CD4-positive, alpha-beta T cell treated with Interleukin-17A for 4 hours (primary cell): ENCODE data around the gene CSNK1G1.
A peak's percentile ranks its signal among the peaks of the same experiment; 100 is the strongest.

Experiments
- DNase-seq: peaks from one replicate; pipeline ENCODE4 v3.0.0-alpha.2; 2020; ENCODE audit warnings: mixed read lengths

Gene CSNK1G1

DNA sequence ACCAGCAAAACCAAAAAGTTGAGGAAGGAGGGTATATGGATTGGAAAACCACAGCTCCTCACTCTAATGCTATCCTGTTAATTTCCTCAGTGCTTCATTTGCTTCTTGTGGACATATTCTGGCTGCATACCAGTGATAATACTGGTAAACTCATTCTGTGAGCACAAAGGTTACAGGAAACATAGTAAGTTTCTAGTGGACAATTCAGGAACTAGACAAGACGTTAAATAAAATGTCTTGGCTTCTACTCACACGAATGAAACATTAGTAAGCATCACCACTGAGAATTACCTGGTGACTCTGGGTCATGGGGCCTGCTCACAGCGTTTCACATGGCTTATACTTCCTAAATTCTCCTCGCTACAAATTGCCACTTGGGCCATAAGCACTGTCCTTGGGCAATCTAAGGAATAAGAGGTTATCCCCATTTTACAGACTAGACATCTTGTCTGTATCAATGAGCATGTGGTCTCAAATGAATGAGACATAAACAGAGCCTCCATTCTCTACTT, 173.1 kb downstream of the CSNK1G1 start:
- no peak for DNase-seq

DNA sequence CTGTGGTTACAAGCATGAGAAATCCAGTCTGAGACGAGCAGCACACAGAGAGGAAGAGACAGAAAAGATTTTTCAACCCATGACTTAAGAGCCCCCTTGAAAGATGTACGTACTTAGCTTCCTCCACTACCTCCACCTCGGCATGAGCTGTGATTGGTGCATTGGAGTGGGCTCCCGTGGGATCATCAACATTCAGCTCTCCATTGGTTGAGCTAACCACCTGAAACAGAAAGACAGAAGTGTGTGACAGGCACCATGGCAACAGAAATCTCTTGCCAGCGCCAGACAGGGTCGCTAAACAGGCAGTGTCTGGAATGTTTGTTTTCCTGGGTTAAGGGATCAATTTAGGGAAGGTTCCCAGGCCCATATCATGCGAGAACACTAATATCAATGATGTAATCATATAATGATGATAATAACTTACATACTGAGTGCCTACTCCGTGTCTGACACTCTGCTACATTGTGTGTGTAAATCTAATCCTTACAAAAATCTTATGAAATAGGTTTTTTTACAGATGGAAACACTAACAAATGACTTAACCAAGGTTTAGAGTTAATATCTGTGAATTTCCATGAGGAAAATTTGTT, 175.6 kb downstream of the CSNK1G1 start:
- no peak for DNase-seq

DNA sequence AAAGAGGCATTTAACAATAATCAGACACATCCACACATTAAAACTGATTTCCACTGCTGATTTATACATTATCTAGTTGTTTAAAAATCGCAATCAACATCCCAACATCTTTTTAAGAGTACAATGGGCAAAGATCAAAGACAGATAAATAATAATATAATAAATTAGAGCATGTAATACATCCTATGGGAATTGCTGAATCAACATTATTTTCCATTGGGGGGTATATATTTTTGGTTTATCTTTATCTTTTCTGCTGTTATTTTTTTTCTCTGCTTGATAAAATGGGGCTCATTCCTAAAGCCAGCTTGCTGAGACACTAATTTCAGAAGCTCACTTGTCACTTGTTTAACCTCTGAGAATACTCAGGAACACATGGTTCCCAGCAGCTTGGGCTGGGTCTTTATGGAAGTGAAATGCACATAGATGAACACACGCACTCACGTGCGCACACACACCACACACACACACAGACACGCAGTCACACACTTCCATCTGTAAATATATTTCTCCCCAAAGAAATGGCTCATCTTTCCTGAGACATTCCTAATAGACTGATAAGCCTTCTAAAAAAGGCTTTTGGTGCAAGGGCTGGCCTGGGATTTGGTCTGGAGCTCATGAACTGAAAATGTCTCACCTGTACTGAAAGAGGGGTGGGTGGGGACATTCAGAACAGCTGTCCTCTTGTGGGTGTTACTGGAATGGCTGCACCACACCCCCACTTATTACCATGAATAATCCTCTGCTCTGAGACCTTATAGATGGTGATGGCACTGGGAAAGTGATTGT, 189.7 kb downstream of the CSNK1G1 start:
- DNase-seq: no peak

DNA sequence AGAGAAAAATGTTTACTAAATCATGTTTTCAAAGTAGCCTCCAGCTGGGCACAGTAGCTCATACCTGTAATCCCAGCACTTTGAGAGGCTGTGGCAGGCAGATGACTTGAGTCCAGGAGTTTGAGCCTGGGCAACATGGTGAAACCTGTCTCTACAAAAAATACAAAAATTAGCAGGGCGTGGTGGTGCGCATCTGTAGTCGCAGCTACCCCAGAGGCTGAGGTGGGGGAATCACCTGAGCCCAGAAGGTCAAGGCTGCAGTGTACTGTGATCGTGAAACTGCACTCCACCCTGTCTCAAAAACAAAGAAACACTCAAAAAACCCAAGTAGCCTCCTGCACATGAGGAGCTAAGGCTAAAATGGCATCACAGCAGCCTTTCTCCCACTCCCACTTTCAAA, 191.5 kb downstream of the CSNK1G1 start:
- DNase-seq: no peak

DNA sequence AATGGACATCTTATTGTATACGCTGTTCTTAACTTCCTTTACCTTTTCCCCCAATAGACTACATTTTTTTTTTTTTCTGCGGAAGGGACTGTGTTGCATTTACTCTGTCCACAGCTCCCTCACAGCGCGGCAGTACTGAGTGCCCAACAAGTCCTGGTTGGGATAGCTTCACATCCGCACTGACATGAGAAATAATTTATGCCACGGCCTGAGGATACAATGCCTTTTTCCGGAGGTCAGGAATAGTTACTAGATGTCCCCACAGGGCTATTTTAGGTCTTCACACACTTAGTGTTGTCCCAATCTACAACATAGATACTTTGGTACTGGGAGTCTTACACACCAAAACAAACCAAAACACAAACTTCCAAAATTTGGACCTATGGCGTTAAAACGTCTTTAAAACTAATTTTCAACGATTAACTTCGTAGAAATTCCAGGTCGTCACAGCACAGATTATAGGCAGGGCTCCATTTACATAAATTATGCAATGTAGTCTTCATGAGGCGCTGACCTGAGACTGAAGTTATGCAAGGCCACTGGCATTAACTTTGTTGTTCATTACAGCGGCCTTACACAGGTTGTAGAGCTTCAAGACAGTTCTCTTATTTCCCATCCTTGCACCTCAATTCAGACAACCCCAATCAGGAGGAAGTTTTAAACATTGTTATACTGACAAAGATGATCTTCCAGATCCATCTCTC, 192.2 kb downstream of the CSNK1G1 start:
- peak; percentile 30 for DNase-seq

DNA sequence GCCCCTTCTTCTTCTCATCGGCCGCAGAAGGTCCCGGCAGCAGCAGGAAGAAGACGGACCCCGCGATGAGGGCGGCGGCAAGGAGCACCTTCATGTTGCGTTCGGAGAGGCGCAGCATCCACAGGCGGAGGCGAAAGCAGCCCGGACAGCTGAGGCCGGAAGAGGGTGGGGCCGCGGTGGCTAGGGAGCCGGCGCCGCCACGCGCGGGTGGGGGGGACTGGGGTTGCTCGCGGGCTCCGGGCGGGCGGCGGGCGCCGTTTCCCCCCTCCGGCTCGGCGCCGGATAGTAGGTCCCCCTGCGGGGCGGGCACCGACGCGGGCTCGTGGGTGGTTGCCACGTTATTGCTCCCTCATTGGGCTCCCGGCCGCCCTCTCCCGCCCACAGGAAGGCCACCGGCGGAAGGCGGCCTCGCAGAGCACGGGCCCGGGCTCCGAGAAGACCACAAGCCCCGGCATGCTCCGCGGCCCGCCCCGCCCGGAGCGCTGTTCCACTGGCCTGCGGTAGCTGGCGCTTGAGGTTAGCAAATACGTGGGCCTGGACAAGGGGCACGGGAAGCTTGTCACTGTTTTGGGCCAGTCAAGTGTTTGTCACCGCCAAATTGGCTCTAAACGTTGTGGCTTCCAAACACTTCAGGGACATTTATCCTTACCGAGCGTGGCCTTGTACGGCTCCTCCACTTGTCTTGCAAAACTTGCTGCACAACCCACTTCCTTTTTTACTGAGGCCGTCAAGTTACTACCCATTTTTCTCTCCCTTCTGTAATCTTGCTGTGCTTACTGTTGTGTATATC, 192.9 kb downstream of the CSNK1G1 start, which contains the start of gene PPIB:
PPIB (minus strand) TSS at position 154 of the 790 bp plus-strand sequence; CDS start at position 118, 36 bp downstream.
- DNase-seq: peak; percentile 97

DNA sequence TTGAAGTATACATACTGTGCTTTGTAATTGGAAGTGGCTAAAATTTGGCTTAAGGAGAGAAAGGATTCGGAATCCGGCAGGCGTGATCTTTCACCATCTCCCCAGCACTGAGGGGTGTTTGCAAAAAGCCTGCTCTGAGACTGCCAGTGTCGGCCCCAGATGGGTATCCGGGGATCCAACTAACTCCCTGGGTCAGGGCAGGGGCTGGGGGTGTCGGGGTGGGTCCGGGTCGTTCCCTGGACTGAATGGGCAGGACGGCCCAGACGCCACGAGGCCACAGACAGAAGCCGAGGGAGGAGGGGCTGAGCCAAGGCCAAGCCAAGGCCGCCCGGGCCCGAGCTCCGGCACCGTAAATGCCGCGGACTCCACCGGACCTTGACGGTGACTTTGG, 193.5 kb downstream of the CSNK1G1 start:
- no peak for DNase-seq

DNA sequence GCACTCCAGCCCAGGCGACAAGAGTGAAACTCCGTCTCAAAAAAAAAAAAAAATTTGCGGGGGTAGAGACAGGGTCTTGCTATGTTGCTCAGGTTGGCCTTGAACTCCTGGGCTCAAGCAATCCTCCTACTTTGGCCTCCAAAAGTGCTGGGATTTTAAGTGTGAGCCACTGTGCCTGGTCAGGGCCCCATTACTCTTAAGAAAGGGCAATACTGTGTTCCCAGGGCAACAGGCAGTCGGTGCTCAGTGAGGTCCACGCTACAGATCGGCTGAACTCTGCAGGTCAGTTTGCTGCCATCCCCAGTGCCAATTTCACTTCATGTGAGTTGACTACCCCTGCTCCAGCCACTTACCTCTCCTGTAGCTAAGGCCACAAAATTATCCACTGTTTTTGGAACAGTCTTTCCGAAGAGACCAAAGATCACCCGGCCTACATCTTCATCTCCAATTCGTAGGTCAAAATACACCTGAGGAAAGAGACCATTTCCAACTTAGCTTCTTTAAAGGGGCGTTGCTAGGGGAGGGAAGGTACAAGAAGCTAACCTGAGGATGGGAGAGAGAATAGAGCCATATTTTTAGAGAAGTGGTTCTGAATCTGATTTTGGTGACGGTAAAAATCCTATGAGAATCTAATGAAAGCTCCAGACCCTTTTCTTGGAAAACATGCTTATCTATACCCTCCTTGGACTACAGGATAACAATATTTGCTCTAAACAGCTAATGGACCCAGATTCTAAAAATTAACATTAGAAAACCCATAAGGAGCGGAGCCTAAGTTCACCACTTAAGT, 194.1 kb downstream of the CSNK1G1 start:
- no peak for DNase-seq

DNA sequence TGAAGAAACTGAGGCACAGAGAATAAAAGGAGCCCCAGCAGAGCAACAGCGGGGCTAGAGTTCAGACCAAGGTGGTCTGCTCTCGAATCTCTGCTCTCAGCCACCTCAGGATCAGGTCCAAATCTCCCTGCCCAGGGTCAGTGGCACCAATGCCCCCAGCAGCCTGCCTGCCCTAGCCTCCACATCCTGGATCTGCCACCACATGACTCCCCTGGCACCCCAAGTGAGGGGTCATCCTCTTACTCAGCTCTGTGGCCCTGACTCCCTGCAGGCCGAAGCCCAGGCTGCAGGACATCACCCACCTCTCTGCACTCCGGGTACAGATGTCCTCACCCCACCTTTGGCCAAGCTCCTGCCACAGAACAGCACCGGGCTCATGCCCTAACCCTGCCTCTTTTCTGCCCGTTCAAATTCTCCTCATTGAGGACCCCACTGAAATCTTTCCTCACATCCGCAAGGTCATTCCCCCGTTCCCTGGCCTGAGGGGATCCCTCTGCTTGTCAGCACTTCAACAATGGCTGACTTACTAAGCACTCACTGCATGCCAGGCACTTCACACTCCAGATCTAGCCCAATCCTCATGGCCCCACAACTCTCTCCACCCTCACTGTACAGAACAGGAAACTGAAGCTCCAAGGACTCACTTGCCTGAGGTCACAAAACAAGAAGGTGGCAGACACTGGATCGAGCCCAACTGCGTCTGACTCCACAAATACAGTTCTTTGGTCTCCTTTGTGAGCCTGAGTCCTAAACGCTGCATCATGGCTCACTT, 197.4 kb downstream of the CSNK1G1 start:
- no peak for DNase-seq

DNA sequence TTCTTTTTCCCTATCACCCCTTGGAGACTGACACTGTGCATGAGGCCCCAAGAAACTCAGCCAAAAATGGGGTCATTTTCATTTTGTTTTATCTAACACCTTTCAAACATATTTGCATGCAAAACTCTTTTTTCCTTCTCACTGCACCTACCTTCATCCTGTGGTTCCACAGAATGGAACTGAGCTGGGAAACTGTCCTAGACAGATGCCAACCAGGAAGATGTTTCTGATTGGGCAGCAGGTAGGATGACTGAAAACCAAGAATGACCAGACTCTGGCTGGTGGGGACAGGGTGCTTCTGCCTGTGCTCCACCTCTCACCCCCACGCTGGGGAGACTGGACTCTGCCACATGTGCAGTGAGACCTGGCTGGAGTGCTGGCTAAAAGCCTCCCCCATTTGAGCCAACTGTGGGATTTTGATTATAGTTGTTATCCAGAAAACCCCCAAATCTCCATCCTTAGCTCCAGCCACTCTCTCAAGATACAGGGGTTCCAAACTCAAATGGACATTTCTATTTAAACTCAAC, 198.3 kb downstream of the CSNK1G1 start:
- no peak for DNase-seq

DNA sequence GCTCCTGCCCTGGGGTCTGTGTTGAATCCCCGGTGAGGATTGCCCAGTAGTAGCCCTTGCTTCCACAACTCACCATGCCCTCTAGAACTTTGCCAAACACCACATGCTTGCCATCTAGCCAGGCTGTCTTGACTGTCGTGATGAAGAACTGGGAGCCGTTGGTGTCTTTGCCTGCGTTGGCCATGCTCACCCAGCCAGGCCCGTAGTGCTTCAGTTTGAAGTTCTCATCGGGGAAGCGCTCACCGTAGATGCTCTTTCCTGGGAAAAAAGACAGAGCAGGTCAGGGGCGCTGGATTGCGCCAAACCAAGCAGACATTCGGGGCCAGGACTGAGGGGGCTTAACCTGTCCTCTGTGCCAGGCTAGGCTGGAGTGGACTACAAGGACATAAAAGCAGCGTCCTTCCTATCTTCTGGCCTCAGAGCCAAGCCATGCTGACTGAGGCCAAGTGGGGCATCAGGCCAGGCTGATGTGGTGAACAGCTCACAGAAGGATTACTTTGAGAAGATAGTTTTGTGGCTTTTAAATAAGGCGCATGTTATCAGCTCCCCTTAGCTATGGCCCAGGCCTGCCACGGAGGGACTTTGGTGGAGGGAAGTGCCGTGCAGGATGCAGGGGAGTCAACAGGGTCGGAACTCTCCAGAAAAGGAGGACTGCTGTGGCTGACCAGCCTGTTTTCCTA, 199.2 kb downstream of the CSNK1G1 start:
- no peak for DNase-seq

DNA sequence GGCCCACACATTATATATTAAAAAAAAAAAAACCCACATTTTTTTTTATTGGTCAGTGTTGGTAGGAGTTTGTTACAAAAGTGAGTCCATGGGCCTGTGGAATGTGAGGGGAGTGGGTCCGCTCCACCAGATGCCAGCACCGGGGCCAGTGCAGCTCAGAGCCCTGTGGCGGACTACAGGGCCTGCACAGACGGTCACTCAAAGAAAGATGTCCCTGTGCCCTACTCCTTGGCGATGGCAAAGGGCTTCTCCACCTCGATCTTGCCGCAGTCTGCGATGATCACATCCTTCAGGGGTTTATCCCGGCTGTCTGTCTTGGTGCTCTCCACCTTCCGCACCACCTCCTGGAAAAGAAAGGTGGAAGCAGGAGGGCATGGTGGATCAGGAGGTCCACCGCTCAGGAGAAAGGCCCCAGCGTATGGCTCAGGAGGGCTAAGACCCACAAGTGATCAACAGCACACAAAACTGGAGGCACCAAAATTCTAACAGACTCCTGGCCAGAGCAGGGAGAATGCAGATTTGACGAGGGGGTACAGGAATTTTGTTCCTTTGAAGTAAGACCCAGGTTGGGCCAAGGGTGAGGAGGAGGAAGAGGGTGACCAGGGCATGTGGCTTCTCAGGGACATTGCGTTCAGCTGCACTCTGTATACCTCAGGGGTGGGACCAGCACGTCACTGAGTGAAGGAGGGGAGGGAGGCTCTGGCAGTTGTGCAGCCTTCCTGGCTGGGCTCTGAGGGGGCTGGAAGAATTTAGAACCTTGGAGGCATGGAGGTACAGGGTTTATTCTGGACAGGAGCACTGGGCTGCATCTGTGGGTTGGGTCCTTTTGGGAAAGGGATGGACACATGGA, 199.9 kb downstream of the CSNK1G1 start:
- no peak for DNase-seq

DNA sequence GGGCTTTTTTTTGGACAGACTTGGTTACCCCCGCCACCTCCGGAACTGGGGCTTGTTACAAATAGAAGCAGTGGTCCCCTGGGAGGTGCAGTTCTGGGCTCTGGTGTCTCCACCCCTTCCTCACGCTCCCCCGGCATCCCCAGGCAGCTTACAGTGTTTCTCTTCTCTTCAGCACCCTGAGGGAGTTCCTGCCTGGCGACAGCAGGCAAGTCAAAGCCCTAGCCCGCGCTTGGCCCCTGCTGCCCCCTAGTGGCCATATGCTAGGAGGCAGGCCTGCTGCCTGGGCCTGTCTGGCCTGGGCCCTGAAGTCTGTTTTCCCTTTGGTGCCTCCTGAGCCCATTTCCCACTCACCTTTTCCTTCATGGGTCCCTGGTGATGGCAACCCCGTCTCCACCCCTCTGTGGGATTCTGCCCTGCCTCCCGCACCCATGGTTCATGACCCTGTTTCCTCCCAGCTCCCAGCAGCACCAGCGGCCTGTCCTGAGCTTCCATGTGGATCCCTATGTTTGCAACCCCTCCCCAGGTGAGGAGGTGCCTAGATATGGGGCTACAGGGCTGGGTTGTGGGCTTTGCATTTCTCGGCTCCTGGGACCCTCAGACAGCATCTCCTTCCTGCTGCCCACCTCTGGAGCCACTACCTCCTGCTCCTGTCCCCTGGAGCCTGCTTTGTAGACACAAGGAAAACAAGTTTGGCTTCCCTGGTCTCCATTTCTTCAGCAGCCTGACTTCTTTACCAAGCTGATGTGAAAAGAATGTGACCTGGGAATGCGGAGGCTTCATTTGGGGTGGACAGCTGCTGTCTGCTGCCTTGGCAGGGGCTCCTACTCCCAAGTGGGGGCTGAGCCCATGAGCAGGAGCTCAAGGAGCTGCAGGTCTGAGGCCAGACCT, 202.2 kb downstream of the CSNK1G1 start:
- DNase-seq: peak; percentile 93

DNA sequence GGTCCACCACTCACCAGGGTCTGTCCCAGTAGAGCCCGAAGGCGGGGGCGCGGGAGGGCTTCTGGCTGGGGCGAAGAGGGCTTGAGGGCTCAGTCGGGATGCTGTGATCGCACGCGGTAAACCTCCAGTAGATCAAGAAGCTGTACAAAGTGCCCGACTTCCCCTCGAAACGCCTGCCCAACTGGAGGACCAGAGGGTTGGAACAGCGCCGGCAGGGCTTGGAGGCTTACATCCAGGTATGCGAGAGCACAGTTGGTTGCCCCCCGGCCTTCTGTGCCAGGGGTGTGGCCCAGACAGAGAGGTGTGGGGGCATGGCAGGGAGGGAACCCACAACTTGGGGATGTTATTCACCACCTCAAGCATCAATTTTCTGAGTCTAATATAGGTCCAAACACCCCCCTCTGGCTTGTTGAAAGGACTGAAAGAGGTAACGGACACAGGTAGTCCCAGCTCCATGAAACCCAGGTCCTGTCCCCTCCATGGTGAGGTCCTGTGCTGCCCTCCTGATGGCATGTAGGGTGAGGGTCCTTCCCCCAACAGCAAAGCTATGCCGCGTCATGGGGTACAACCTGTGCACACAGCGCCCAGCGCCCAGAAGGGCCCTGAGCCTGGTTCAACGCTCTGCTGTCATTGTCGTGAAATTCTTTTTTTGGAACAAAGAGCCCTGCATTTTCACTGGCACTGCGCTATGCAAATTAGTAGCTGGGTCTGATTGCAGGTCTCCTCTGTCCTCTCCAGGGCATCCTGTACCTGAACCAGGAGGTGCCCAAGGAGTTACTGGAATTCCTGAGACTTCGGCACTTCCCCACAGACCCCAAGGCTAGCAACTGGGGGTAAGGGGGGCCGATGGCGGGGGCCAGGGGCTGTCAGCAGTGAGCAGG, 203.2 kb downstream of the CSNK1G1 start:
- DNase-seq: peak; percentile 18

DNA sequence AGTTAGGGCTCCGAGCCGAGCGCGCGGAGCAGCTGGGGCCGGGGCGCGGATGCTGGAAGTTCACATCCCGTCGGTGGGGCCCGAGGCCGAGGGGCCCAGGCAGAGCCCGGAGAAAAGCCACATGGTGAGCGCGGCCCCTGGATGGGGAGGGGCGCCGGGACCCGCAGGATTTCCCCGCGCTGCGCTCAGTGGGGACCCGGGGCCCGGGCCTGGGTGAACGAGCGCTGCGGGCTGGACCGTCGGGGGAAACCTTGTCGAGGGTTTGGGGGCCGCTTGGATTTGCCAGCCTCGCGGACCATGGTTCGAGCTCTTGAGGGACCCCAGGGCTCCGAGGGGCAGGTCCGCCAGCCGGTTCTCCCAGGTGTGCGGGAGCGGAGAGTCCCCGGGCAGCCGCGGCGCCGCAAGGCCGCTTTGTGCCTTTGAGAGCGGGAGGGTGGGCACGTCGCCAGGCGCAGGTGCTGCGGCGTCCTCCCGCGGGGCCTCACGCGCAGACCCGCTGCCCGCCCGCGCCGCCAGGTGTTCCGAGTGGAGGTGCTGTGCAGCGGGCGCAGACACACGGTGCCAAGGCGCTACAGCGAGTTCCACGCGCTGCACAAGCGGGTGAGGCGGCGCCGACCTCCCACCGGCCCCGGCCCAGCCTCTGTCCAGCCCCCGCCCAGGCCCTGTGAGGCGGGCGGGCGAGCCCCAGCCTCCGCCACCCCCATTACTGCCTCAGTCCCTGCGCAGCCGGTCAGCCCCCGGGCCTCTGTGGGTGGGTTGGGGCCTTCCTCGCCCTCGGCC, 204.1 kb downstream of the CSNK1G1 start, which contains the start of gene SNX22:
SNX22 (plus strand) TSS at position 5 of the 780 bp plus-strand sequence; CDS start at position 50, 45 bp downstream.
- DNase-seq: peak; percentile 45
